G401.6 (cell line): ENCODE results near the gene PARP8.

ENCODE experiments used
- FAIRE-seq: peaks from 2 replicates; lab custom pipeline; 2012; peaks lifted over from hg19 to GRCh38; lab: Jason Lieb, UNC

The PARP8 gene

GRCh38 chr5:50855001-50855400 is 188.6 kb downstream of the PARP8 start:
- no peak for FAIRE-seq

DNA sequence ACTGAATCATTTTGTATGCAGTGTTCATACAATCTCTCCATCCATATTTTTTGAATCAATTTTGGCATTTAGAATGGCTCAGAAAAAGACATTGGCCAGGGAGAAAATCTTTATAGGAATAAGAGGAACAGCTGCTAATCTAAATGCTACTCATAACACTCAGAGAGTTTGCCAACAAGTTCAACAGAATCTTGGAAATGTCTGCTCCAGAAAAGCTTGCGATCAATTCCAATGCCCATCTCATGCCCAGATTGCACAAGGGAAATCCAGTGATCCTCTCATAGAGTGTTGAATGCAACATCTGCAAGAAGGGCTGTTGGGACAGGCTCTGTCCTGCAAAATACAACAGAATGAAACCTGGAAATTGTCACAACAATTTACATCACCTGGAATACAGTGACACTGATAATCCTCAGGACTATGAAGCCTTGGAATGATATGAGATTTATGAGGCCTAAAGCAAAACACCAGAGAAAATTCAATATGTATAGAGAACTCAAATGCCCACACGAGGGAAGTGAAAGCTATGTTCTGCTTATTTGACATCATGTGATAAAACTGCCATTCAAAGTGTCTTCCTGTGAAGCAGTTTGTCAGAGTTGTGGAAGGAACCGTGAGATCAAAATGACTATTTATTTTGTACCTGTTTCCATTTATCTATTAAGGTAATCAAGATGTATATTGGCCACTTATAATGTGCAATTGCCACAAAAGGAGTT is 190.1 kb downstream of the PARP8 start:
- FAIRE-seq, result no peak

DNA sequence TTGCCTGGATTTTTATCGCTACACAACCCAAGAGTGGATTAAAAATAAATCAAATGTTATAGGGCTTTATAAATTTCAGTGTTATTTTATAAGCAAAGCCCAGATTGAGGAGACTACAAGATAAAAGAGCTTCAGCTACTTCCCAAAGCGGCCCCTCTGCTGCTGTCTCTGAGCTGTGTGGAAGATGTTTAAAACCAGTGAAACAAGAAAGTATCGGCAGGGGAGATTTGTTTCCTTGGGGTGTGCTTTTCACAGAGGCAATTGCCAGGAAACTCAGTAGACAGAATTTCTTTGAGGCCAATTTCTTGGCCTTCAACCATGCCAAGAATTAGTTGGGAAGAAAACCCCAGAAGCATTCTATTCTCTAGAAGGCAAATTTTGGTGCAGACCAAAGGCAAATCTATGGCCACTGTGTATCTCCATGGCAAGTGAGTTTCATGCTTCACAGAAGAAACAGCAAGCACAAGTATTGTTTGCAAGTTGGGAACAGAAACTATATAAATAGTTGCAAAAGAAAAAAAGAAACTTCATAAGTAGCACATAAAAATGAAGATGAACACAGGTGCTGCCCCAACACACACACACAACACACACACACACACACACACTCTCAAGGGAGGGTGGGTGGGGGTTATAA is 197.2 kb downstream of the PARP8 start:
- FAIRE-seq, result no peak

DNA sequence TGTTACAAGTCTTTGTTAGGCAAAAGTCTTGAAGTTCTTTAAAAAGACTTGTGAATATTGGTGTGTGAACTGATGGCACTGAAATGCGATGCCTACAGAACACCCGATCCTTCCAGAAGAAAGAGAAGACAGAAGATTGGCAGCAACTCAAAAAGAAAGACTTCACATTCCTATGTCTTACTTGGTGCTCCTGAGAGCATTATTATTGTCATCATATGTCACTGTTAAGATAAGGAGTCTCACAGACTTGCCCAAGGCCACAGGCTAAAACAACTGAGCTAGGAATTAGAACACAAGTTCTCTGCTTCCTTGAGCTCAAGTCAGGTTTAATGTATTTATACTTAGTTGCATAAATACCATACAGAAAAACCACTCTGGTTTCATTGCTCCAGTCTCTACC is 198.0 kb downstream of the PARP8 start:
- no peak for FAIRE-seq

DNA sequence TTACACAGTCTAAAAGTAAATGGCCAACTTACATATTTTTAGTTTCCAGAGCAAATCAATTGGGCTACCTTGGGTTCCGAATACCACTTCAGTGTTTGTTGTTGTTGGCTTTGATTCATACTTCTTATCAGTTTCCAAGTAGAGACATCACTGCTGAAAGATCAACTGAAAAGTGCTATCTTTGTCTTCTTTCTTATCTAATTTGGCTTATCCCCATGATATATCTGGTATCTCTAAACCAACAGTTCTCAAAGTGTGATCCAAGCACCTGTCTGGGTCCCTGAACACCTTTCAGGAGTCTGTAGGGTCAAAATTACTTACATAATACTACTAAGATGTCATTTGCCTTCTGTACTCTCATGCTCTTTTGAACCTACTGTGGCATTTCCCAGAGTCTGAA is 200.0 kb downstream of the PARP8 start:
- no peak for FAIRE-seq

DNA sequence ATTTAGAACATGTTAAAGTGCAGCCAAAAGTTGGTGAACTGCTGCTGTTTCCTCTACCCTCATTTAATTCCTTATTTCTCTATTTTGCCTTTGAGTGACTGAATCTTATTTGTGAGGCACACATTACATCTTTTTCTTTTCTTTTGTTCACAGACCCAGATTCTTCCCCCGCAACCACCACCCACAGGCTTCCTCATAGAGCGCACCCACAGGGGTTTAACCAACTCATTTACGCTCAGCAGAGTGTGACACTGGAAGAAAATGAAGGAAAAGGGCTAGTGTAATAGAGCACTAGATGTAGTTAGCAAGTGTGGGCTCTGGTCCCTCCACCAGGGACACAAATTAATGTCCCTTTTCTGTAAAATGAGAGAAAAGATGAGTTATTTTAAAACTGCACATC is 200.7 kb downstream of the PARP8 start:
- FAIRE-seq, result no peak

DNA sequence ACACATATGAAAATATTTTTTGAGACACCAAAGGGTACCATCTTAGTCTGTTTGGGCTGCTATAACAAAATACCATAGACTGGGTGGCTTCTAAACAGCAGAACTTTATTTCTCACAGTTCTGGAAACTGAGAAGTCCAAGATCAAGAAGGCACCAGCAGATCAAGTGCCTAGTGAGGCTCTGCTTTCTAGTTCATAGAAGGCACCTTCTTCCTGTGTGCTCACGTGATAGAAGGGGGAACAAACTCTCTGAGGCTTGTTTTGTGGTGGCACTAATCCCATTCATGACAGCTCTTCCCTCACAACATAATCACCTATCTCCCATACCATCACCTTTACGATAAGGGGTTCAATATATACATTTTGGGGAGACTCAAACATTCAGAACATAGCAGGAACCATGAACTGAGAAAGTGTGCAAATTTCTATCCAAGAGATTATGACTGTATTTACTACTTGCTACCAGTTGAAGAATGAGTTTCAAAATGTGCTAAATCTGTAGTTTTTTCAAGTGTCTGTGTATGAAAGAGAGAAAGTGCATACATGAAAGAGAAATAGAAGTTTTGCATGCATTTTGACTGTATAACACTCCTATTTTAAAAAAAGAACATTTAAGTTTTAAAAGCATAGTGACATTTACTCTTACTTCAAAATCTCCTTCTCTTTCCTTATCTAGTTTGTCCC is 207.3 kb downstream of the PARP8 start:
- FAIRE-seq, result no peak

DNA sequence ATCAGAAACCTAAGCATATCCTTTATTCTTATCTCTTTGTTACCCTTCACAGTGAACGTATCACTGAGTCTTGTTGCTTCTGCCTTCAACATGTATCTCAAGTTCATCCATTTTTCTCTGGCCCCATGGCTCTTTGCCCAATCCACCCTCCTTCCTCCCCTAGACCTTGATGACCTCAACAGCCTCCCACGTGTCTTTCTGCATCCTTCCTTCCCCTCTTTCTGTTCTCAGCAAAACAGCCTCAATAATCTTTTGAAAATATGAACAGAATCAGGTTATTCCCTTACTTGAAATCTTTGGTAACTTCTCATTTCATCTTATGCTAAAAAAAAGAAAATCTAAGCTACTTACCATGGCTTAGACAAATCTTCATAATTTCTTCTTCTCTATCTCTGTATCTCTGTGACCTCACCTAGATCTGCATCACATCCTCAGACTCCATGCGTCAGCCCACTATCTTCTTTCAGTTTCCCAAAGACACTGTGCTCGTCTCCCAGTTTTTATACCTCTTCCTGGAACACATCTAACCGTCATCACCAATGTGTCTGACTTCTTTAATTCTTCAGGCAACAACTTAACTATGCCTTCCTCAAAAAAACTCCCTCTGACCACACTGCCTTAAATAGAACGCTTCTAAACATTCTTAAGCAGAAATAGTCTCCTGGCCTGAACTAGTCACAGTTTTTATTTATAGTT is 208.0 kb downstream of the PARP8 start:
- FAIRE-seq, result no peak

DNA sequence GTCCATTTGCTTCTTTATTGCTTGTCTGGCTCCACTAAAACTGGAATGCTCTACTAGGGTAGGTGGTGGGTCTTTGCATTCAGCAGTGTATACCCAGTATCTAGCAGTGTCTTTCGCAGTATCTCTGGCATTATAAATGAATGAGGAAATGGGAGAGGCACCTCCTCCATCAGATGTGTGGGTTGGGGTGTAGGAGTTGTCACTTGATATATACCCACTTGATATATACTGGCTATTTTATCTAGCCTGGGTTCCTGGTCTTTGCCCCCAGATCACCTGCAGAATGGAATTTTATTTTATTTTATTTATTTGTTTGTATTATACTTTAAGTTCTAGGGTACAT is 208.5 kb downstream of the PARP8 start:
- FAIRE-seq, result no peak

DNA sequence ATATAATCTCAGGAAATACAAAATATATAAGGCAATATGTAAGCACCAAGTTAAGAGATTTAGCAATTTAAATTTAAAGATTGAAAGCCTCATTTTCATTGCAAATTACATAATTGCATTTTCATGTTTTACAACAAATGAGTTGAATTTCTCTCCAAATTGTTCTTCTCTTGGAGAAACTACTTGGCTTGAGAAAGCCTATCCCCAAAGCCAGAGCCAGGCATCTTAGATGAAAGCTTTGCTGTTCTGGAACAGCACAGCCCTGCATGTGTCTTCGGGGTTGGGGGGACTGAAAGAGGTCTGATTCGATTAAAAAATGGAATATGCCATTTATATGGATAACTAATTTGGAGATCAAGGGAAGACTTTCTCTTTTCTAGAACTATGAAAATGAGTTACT is 212.0 kb downstream of the PARP8 start:
- FAIRE-seq, result no peak

GRCh38 chr5:50881407-50881806 is 215.0 kb downstream of the PARP8 start:
- no peak for FAIRE-seq

DNA sequence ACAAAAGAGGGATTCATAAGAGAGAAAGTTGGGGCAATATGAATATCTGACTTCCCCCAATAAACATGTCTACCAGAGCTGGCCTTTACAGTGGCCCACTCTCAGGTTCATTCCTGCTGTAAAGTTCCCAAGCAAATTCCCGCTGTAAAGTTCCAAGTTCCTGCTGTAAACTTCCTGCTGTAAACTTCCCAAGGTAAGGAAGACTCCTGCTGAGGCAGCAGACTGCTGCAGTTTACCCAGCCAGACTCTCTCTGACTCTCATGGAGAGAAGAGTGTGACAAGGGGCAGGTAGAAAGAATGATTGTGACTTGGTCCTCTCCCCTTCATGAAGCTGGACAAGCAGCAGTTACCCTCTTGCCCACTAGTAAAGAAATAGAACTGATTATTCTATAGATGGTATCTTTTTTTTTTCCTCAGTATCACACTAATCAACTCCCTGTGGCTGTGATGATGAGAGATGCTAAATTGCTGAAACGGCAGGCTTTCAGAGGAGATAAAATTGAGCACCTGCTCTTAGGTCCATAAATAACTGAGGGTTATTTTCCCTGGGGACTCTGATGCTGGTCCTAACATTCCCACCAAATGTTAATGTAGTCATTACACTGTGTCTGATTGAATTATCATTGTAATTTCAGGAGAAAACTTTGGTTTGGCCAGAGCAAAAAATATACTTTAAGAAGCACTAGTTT is 220.4 kb downstream of the PARP8 start:
- no peak for FAIRE-seq

DNA sequence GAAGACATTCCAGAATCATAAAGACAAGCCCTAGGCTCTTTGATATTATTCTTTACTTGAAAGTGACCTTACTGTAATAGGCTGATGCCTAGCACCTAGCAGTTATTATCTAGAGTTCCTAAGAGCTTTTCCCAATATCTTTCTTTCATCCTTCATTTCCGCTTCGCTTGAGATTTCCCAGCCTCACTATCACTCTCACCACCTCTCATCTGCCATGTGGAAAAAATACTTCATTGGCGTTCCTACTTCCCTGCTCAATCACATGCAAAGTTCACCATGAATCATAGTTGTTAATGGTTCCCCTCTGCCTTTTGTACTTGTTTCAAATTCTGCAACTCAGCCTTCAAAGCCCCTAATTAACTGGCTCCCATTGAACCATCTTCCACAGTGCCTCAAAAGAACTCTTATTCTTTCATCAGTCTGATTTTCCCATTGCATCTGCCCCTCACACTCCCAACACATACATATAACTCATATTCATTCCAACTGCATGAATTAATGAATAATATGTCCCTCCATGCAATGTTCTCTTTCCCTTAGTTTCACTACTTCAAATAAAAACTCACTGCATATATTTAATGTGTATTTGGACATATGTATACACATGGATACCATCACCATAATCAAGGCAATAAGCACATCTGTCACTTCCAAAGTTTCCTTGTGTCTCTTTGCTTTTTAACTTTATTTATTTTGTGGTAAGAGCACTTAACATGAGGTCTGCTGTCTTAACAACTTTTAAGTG is 221.6 kb downstream of the PARP8 start:
- FAIRE-seq, result no peak

- FAIRE-seq, result no peak
Measured at GRCh38 chr5:50888751-50889150, 222.3 kb downstream of the PARP8 start.

GRCh38 chr5:50889790-50890189 is 223.4 kb downstream of the PARP8 start:
- FAIRE-seq, result no peak
